ENCODE measurements around the gene LRTM2. TPM values are rescaled to one million over a fixed set of nuclear protein-coding genes. Genes with fewer than 3 reads are reported as not detected.

Gene LRTM2
- polyA plus RNA-seq (ENCODE audit: insufficient read length), result 0.81 TPM

DNA sequence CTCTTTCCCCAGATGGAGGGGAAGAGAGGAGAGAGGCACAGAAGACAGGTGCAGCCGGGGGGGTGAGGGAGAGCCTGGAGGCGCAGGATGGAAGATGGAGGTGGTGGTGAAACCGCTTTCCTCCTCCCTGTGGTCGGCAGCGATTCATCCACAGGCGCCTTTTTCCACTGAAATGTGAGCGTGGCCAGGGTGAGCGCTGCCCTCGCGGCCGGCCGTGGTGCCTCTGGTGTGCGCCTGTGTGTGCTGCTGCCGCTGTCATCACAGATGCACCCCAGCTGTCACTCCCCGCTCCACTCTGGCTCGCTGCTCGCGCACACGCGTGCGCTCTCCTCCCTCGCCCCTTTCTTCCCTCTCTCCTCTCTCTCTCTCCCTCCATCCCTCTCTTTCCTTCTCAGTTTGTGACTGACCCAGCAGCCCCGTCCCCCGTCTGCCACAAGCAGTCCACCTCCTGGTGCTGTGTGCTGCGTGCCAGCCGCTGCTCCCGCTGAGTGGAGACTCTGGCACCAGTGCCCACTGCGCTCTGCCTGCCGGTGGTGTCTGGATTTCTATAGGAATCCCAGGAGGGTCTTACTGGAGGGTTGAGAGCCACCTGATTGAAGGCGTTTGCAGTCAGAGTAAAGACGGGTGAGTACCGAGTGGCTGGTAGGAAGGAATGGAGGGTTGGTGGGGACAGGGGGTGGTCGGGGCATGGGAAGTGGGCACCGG, at the start of gene LRTM2:
Gene LRTM2, plus strand, starts transcription at position 375 of the 705 bp plus-strand sequence. CDS start 7,584 bp downstream, outside the sequence.
- DNase-seq (ENCODE audit: low read depth), result no peak

DNA sequence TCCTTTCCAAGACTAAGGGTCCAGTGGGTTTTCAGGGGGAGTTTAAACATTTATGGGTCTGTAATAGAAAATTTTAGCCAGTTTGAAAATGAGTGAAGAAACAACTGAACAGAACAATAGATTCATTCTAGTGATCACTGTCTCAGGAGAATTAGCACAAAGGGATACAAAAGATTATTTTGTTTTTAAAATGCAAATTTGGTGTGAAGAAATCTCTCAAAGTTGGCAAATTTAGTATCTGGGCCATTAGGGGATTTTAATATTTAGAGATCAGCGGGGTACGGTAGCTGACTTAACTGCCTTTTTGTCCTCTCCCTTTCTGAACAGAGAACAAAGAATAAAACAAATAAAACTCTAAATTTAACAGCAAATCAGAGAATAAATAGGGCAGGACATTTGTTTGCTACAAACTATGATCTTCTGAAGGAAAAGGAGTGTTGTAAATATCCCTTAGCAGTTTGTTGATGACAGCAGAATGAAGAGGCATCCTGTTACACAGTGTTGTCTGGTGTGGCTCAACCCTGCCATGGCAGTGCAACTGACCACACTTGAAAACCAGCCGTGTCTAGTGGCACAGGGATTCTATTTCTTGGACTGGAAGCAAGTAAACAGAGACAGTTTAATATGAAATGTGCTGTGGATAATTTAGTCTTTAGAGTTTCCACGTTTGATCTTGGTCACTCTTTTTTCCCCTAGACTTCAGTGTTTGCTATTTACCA, 46.3 kb upstream of the LRTM2 start:
- DNase-seq (ENCODE audit: low read depth), result no peak

DNA sequence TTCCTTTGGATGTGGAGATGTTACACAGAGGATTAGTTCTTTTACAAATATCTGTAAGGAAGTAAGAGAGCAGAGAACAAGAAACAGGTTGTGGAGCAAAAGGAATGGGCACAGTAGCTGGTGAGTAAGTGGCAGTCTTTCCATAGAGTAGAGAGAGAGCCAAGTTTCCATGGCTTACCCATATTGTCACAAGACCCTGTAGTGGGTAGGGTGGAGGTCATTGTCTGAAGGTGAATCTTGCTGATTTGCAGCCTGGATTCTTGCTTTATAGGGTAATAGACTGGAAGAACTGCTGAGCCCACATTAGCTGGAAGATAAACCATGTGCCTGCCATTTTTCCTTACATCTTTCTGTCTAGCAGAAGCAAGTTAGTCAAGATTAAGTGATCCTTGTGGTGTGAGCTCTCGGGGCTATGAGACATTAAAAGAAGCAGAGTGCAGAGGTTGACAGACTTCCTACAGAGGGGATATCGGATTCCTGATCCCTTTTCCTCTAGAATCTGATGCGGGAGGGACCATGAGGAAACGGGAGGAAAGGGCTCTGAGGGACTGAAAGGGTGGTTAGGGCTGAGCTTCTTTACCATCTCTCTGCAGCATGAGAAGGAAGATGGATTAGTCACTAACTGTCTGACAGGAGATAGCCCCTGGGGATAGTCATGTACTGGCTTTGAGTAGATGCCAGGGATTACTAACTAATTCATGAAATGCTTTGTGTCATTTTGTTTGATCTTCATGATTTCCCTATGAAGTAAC, 44.0 kb upstream of the LRTM2 start:
- DNase-seq (ENCODE audit: low read depth), result no peak

DNA sequence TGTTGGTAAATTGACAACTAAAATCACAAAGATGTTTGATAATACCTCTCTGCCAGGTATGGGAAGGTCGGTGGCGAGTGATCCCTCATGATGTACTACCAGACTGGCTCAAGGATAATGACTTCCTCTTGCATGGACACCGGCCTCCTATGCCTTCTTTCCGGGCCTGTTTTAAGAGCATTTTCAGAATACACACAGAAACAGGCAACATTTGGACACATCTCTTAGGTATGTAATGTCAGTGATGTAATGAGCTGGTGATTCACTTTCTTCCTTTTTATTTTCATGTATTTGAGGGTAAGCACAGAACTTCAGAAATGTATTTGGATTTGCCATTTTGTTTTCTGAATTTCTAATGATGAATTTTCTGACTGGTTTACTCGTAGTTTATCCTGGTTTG, 42.6 kb upstream of the LRTM2 start:
- DNase-seq (ENCODE audit: low read depth), result no peak

DNA sequence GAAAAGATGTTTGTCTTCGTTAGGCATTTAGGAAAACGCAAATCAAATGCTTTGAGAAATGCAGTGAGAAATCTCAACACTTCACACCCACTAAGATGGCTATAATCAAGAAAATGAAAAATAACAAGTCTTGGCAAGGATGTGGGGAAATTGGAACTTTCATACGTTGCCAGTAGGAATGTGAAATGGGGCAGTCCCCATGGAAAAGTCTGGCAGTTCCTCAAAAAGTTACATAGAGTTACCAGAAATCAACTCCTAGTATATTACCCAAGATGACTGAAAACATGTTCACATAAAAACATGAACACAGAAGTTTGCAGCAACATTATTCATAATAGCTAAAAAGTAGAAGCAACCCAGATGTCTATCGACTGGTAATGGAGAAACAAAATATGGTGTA, 41.5 kb upstream of the LRTM2 start:
- DNase-seq (ENCODE audit: low read depth), result no peak

DNA sequence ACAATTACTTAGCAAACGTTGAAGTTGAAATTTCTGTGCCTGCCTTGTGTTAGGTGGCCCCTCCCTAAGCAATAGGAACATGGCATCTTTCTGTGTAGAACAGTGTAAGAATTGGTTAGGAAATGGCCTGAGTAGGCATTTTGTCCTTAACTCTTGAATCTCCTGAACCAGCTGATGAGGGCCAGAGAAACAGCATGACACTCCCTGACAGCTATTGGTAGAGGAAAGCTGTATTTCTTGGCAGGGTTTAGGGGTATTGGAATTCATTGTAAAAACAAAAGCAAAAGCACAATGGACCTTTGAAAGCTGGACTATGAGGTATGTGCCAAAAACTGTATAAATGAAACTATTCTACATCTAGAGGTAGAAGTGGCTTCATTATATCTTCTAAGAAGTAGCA, 40.6 kb upstream of the LRTM2 start:
- no peak for DNase-seq (ENCODE audit: low read depth)

DNA sequence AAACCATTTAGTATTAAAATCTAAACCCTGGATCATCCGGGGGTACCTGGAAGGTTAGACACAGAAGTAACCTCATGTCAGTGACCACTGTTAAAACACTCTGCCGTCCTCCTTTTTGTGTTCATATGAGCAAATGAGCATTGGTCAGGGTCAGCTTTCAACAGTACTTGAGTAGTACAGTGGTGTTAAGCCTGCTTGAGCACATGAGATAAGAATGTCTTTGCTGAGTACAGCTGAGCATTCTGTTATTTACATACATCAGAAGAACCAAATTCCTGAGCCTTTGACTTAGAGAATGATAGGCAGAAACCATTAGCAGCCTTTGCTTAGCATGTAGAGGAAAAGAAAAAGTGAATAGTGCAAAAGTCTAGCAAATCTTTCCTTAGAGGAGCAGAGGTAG, 38.6 kb upstream of the LRTM2 start:
- DNase-seq (ENCODE audit: low read depth), result no peak

DNA sequence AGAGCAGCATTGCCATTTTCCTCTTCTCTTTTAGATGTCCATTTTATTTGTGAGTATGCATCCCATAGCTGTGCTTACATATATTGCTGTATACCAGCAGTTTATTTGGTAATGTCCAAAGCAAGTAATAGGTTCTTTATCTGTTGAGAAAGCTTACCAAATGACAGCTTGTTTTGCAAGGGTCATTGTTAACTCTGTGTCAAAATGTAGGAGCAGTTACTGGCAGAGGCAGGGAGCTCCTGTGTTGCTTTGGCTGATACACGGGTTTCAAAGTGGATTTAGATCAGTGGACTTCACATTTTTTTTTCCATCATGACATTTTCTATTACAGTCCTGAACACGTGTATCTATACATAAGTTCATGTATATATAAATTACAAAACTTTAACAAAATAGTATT, 38.1 kb upstream of the LRTM2 start:
- DNase-seq (ENCODE audit: low read depth), result no peak

DNA sequence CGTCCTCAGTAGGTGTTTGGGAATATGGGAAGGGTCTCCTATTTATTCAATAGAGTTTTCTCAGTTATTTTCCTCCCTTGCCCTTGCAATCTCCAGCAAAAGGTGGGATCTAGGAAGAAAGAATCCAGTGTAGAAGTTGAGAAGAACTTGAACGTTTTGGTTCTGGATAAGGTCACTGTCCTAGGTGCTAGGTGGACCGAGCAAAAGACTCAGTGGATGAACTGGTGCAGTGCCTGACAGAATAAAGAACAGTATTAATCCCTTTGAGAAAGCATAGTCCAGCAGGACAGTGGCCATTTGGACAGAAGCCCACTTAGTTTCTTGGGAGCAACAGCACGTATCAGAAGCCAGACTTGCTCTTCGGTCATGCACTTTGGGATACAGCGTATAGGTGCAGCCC, 32.7 kb upstream of the LRTM2 start:
- DNase-seq (ENCODE audit: low read depth), result no peak

DNA sequence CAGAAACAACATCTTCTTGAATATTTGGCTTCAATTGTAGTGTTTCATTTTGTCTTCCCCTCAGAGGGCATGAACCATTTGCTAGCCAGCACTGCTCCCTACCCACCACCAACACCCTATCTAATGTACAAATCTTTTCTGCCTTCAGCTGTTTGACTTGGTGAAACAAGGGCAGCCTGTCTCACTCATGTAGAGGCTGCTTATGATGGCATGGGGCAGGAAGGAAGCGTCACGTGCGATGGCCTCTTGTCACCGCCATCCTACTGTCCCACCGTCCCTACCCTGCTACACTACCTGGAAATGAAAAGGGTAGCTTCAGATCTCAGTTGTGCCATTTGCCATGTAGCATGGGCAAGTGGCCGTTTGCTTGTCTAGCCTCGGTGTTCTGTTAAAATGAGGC, 29.9 kb upstream of the LRTM2 start:
- DNase-seq (ENCODE audit: low read depth), result no peak

DNA sequence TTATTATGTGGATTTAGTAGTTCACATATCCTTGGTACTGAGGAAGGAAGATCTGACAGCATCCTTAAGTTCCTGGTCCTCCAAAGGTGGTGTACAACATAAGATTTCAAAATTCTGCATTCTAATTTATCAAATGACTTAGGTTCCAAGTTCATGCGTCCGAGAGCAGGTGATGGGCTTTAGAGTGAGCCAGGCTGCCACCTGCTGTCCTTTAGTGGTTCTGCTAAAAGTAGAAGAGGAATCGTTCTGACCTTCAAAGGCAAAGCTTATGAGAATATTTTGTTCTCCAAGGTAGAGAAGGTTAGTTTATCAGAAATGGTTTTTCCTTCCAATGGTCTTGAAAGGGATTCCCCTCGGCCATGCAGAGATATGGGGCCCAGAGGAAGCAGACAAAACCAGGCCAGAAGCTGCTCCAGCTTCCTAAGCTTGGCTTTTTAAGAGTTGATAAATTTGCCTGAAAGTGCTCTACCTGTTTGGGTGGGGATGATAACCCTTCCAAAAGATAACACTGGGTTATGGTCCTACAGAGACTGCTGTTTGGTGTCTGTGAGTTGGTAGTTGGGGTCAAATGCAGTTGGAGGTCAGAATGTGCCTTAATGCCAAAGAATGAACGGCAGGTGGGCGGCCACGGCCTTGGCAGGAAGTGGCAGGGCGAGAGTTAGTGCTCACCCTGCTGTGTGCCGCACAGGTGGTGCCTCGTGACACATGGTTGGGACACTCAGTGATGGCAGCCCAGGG, 29.1 kb upstream of the LRTM2 start:
- DNase-seq (ENCODE audit: low read depth), result no peak

DNA sequence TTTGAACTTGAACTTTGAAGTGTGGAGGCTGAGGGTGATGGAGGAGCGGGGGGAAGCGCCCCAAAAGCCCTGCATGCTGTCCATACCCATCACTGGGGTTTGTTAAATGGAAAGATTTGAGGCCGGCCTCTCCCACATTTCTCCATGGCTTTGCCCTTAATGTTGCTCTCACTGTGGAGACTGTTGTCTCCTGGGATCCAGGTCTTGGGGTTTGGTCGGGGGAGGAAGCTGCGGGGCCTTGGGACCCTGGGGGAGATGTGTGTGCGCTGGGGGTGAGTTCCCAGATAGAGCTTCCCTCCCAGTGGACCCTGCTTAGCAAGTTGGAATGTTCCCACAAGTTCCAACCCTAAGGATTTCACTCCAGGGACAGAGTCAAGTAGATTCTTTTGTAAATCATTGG, 28.0 kb upstream of the LRTM2 start:
- no peak for DNase-seq (ENCODE audit: low read depth)

DNA sequence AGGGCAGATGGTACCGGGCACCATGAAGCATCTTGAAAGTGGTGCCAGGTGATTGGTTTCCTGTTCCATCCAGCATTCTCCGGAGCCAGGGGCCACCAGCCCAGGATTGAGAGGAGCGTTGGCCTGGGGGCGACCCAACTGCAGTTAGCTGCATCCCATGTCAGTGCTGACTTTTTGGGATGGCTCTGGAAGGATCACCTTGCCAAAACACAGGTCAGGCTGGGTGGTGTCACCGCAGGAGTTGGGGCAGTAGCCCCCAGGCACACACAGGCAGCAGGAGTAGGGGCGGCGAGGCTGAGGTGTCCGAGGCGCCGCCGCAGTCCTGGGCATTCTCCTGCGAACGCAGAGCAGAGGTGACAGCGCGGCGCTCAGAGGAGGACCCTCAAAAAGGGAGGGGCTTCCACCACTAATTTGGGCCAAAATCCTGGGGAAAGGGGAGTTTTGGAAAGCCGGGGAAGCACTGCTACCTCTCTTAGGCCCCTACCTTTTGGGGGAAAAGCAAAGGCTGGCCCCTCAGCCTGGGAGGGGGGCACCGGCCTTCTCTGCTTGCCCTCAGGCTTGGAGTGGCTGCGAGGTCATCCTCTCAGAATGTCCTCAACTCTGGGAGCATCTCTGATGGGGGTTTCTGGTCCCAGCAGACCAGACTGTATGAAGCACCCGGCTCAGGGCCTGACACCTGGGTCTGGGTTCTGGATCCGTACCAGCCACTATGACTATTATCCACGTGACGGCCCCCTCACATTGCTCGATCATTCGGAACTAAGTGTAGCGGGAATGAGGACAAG, 26.7 kb upstream of the LRTM2 start:
- no peak for DNase-seq (ENCODE audit: low read depth)

DNA sequence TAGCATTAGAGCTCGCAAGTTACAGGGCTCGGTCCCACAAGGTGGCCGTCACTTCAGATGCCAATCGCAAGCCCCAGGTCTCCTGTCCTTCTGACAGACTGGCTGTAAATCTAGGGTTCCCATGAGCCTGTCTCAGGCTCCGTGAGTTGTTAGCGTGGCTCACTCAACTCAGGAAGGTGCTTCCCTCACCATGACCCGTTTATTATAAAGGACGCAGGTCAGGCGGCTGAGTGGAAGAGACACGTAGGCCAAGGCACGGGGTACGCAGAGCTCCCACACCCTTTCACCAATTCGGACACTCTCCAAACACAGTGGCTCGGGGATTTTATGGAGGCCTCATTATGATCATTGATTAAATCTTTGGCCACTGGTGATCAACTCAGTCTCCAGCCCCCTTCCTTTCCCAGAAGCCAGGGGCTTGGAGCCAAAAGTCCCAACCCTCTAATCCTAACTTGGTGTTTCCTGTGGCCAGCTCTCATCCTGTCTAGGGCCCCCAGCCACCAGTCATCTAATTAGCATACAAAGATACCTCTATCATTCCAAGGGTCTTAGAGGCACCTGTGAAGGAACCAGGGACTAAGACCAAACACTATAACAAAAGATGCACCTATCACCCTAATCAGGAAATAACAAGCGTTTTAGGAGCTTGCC, 25.8 kb upstream of the LRTM2 start:
- no peak for DNase-seq (ENCODE audit: low read depth)

DNA sequence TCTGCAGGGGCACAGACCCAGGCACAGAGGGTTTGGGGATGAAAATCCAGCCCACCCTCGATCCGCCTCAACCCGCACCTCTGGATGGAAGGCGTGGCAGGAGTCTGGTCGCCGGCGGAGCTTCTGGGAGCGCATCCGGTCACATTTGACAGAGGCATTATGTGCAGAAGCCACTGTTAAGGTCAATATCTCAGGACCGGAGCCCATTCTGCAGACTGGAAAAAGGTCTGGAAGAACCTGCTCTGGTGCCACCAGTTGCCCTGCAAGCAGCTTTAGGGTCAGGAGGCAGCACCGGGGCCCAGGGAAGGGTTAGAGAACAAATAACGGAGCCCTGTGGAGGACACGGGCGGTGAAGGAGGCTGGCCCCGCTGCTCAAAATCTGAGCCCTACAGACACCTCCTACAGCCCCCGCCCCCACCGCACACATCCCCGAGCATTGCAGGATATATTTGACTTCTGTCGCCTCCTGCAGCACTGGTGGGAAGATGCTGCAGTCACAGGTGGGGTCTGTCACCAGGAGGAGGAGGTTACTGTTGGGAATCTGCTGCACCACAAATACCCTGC, 25.1 kb upstream of the LRTM2 start:
- no peak for DNase-seq (ENCODE audit: low read depth)

DNA sequence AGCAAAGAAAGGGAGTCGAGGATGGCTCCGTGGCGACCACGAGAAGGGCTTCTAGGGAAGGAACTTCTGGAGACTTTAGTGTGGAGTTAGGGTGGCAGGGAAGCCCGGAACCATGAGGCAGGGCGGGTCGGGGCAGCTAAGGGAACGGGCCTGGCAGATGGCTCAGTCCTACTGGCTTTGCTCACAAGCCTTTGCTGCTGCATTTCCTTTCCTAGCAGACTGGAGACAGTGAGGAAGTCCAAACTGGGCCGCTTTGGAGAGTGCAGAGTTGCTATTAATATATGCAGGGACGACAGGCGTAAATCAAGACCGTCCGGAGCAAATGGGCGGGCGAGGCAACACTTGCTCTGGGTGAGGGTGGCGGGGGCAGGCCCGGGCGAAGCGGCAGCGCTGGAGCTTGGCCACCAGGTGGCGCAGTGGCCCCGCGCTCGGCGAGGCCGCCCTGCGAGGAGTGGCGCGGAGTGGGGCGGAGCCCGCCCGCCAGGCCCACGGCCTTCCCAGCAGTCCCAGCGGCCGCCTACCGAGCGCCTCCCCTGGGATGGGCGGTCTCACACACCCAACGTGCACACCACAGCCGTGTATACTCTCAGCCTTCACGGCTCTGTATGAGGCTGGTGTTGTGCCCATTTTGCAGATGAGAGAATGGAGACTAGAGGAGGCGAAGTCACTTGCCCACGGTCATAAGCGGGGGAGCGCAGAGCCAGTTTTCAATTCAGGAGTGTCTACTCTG, 24.4 kb upstream of the LRTM2 start:
- DNase-seq (ENCODE audit: low read depth), result peak; percentile 64

DNA sequence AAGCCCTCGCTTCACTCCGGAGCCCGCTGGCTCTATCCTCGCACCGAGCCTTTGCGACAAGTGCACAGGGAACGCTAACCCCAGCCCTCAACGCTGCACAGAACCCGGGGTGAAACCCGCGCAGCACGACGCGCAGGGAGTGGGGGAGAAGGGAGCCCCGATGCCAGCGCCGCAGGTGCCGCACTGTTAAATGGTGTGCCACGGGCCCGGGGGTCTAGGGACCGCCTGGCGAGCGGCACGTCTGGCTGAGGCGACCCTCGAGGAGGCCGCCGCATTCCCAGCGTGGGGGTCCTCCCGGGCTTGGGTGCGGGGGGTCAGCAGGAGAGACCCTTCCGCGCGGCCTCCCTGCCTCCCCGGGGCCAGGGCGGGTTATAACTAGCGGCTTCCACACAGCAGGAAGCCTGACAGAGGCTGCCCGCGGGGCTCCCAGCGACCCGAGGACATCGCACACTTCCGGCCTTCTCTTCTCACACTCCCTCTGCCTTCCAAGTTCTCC, 23.8 kb upstream of the LRTM2 start:
- no peak for DNase-seq (ENCODE audit: low read depth)

DNA sequence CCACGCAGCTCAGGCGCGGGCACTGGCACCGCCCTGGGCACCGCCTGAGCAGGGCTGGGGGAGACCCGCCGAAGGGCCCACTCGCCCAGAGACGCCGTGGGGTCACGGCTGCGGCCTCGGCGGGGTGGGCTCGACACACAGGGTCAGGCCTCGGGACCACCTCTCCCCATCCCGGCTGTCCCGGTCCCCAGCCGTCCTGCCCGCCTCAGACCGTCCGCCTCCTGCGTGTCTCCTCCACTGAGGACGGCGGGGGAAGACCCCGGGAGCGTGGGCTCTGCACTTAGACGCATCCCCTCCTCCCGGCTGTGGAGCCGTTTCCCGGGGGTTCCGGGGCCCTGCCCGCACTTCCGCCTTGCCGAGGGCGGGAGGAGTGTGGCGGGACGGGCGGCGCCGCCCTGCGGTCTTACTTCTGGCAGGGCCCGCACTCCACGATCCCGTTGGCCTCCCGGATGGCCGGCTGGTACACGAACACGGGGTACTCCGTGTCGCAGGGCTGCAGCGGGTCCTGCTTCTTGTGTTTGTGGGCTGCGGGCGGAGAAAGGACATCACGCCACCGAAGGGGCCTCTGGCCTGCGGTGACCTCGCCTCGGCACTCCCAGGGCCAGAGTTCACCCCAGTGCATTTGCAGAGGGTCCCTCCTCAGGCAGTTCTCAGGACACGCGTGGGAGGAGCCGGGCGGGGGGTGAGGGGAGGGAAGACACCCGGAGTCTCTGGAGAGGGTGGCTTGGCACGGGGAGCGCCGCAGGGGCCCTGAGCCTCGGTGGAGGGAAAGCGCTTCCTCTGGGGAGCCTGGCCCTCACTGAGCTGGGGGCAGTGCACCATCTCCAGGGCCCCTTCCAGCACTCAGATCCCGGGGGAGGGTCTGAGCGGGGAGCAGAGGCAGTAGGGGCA, 23.1 kb upstream of the LRTM2 start:
- no peak for DNase-seq (ENCODE audit: low read depth)

Measured in forelimb muscle (tissue), 1 donor.